SK-N-SH treated with all-trans-retinoic acid at 6 μM for 48 hours (cell line): ENCODE data around the gene UBE2Q1.

ENCODE experiments used
- ATAC-seq: fragments of 200-7000 bp; cut with Tn5 transposase; 3 replicates; pipeline ENCODE4 v1.9.1; 2020; ENCODE audit warnings: mild to moderate bottlenecking, moderate library complexity
- ARNTL ChIP-seq: fragments of 450-650 bp; formaldehyde crosslinking; IDR thresholded peaks from 2 replicates; pipeline ENCODE4 v1.5.0; 2020; ENCODE audit warnings: low read depth, mild to moderate bottlenecking, moderate library complexity, borderline replicate concordance
- CSDC2 ChIP-seq: fragments of 250-450 bp; sonication (Bioruptor Pico); IDR thresholded peaks from 2 replicates; pipeline ENCODE4 v1.5.0; 2020; ENCODE audit warnings: mild to moderate bottlenecking, moderate library complexity
- CSRNP3 ChIP-seq: fragments of 250-450 bp; sonication (Bioruptor Pico); IDR thresholded peaks from 2 replicates; pipeline ENCODE4 v1.5.1; 2021; ENCODE audit warnings: mild to moderate bottlenecking, moderate library complexity
- ESRRG ChIP-seq: fragments of 250-450 bp; sonication (Bioruptor Pico); IDR thresholded peaks from 2 replicates; pipeline ENCODE4 v1.6.1; 2021; ENCODE audit warnings: mild to moderate bottlenecking
- GLIS3 ChIP-seq: fragments of 250-450 bp; sonication (Bioruptor Pico); IDR thresholded peaks from 2 replicates; pipeline ENCODE4 v1.5.0; 2020; ENCODE audit warnings: mild to moderate bottlenecking, moderate library complexity
- ISL1 ChIP-seq: fragments of 250-450 bp; sonication (Bioruptor Pico); IDR thresholded peaks from 2 replicates; pipeline ENCODE4 v2.1.2; 2022; ENCODE audit warnings: mild to moderate bottlenecking, moderate library complexity
- OSR1 ChIP-seq: fragments of 250-450 bp; sonication (Bioruptor Pico); IDR thresholded peaks from 2 replicates; pipeline ENCODE4 v1.8.0; 2022; ENCODE audit warnings: moderate library complexity, mild to moderate bottlenecking, inconsistent platforms
- PATZ1 ChIP-seq: fragments of 250-450 bp; sonication (Bioruptor Pico); IDR thresholded peaks from 2 replicates; pipeline ENCODE4 v1.8.0; 2020; ENCODE audit warnings: mild to moderate bottlenecking, moderate library complexity, borderline replicate concordance
- PPARA ChIP-seq: fragments of 250-450 bp; sonication (Bioruptor Pico); IDR thresholded peaks from 2 replicates; pipeline ENCODE4 v1.5.0; 2020; ENCODE audit warnings: mild to moderate bottlenecking, borderline replicate concordance
- RARB ChIP-seq: fragments of 250-450 bp; sonication (Bioruptor Pico); IDR thresholded peaks from 2 replicates; pipeline ENCODE4 v1.8.0; 2021; ENCODE audit warnings: mild to moderate bottlenecking, moderate library complexity
- SNAI2 ChIP-seq: fragments of 250-450 bp; sonication (Bioruptor Pico); IDR thresholded peaks from 2 replicates; pipeline ENCODE4 v1.5.0; 2020; ENCODE audit warnings: mild to moderate bottlenecking, moderate library complexity
- TCF4 ChIP-seq: fragments of 250-450 bp; sonication (Bioruptor Pico); IDR thresholded peaks from 2 replicates; pipeline ENCODE4 v1.8.0; 2021; ENCODE audit warnings: mild to moderate bottlenecking, moderate library complexity, borderline replicate concordance
- TOX ChIP-seq: fragments of 250-450 bp; sonication (Bioruptor Pico); IDR thresholded peaks from 2 replicates; pipeline ENCODE4 v1.8.0; 2021; ENCODE audit warnings: mild to moderate bottlenecking, moderate library complexity, borderline replicate concordance
- ZC3H10 ChIP-seq: fragments of 250-450 bp; sonication (Bioruptor Pico); IDR thresholded peaks from 2 replicates; pipeline ENCODE4 v1.5.1; 2021; ENCODE audit warnings: mild to moderate bottlenecking, moderate library complexity
- ZFP3 ChIP-seq: fragments of 250-450 bp; sonication (Bioruptor Pico); IDR thresholded peaks from 2 replicates; pipeline ENCODE4 v1.5.0; 2020; ENCODE audit warnings: mild to moderate bottlenecking, moderate library complexity
- ZFP30 ChIP-seq: fragments of 450-650 bp; formaldehyde crosslinking; IDR thresholded peaks from 2 replicates; pipeline ENCODE4 v1.5.0; 2022; ENCODE audit warnings: mild to moderate bottlenecking, moderate library complexity
- ZNF70 ChIP-seq: fragments of 450-650 bp; formaldehyde crosslinking; IDR thresholded peaks from 2 replicates; pipeline ENCODE4 v1.5.0; 2020; ENCODE audit warnings: mild to moderate bottlenecking, moderate library complexity
- ZNF8 ChIP-seq: fragments of 450-650 bp; formaldehyde crosslinking; IDR thresholded peaks from 2 replicates; pipeline ENCODE4 v1.5.0; 2020; ENCODE audit warnings: mild to moderate bottlenecking, moderate library complexity
- TF ChIP-seq, protein P1 (sequence below): fragments of 250-450 bp; sonication (Bioruptor Pico); IDR thresholded peaks from 2 replicates; pipeline ENCODE4 v1.8.0; 2021; ENCODE audit warnings: low read depth, mild to moderate bottlenecking, moderate library complexity, borderline replicate concordance
- TF ChIP-seq, protein P2 (sequence below): fragments of 250-450 bp; sonication (Bioruptor Pico); IDR thresholded peaks from 2 replicates; pipeline ENCODE4 v1.5.1; 2020; ENCODE audit warnings: low read depth, mild to moderate bottlenecking, moderate library complexity

UBE2Q1 gene

DNA sequence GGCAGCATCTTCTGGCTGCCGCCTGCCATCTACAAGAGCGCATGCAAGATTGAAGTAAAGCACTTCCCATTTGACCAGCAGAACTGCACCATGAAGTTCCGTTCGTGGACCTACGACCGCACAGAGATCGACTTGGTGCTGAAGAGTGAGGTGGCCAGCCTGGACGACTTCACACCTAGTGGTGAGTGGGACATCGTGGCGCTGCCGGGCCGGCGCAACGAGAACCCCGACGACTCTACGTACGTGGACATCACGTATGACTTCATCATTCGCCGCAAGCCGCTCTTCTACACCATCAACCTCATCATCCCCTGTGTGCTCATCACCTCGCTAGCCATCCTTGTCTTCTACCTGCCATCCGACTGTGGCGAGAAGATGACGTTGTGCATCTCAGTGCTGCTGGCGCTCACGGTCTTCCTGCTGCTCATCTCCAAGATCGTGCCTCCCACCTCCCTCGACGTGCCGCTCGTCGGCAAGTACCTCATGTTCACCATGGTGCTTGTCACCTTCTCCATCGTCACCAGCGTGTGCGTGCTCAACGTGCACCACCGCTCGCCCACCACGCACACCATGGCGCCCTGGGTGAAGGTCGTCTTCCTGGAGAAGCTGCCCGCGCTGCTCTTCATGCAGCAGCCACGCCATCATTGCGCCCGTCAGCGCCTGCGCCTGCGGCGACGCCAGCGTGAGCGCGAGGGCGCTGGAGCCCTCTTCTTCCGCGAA lies 12.9 kb upstream of the UBE2Q1 start:
- no peak for TF ChIP-seq ISL1
- TF ChIP-seq ESRRG (CRISPR knock-in tag) = no peak
- TF ChIP-seq, protein P1, sequence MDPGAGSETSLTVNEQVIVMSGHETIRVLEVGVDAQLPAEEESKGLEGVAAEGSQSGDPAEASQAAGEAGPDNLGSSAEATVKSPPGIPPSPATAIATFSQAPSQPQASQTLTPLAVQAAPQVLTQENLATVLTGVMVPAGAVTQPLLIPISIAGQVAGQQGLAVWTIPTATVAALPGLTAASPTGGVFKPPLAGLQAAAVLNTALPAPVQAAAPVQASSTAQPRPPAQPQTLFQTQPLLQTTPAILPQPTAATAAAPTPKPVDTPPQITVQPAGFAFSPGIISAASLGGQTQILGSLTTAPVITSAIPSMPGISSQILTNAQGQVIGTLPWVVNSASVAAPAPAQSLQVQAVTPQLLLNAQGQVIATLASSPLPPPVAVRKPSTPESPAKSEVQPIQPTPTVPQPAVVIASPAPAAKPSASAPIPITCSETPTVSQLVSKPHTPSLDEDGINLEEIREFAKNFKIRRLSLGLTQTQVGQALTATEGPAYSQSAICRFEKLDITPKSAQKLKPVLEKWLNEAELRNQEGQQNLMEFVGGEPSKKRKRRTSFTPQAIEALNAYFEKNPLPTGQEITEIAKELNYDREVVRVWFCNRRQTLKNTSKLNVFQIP = no peak
- no peak for TF ChIP-seq ZFP30
- no peak for ATAC-seq

DNA sequence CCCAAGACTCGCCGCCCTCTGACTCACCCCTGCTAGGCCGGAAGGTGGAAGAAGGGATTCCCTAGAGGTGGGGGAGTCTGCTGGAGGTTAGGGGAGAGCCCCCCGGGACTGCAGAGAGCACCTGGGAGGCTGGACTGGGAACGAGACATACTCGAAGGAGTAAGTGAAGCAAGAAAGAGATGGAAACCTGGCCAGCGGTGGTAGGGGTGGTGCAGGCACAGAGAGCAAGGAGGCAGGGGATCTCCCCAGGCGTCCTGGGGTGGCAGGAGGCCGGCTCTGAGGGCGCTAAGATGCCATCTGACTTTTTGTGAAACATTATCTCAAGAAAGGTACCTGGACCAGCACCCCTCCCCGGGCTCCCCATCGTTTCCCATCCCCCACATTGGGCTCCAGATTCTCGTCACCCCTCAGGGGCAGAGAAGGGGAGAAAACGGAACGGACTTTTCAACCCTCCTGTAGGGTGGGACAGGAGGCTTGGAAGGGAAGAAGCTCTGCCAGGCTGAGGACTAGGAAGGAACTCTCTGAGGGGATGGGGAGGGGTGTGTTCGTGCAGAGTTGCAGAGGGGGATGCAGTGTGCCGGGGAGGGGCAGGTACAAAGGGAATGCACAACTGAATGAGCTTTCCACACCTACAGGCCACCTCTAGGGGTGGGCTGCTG lies 9.8 kb upstream of the UBE2Q1 start:
- TF ChIP-seq GLIS3 (CRISPR knock-in tag) (no peak), ARNTL (no peak), SNAI2 (no peak), ZNF70 (CRISPR knock-in tag) (no peak), PPARA (CRISPR knock-in tag) (no peak), CSRNP3 (CRISPR knock-in tag) (no peak), ZFP3 (CRISPR knock-in tag) (no peak), OSR1 (CRISPR knock-in tag) (no peak), ZFP30 (no peak), ZC3H10 (CRISPR knock-in tag) (no peak), ZNF8 (CRISPR knock-in tag) (no peak), TCF4 (CRISPR knock-in tag) (no peak), ISL1 (no peak), PATZ1 (no peak)
- TF ChIP-seq, protein P1 = no peak
- TF ChIP-seq, protein P2, sequence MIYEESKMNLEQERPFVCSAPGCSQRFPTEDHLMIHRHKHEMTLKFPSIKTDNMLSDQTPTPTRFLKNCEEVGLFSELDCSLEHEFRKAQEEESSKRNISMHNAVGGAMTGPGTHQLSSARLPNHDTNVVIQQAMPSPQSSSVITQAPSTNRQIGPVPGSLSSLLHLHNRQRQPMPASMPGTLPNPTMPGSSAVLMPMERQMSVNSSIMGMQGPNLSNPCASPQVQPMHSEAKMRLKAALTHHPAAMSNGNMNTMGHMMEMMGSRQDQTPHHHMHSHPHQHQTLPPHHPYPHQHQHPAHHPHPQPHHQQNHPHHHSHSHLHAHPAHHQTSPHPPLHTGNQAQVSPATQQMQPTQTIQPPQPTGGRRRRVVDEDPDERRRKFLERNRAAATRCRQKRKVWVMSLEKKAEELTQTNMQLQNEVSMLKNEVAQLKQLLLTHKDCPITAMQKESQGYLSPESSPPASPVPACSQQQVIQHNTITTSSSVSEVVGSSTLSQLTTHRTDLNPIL = no peak
- peak; percentile 15 for ATAC-seq

DNA sequence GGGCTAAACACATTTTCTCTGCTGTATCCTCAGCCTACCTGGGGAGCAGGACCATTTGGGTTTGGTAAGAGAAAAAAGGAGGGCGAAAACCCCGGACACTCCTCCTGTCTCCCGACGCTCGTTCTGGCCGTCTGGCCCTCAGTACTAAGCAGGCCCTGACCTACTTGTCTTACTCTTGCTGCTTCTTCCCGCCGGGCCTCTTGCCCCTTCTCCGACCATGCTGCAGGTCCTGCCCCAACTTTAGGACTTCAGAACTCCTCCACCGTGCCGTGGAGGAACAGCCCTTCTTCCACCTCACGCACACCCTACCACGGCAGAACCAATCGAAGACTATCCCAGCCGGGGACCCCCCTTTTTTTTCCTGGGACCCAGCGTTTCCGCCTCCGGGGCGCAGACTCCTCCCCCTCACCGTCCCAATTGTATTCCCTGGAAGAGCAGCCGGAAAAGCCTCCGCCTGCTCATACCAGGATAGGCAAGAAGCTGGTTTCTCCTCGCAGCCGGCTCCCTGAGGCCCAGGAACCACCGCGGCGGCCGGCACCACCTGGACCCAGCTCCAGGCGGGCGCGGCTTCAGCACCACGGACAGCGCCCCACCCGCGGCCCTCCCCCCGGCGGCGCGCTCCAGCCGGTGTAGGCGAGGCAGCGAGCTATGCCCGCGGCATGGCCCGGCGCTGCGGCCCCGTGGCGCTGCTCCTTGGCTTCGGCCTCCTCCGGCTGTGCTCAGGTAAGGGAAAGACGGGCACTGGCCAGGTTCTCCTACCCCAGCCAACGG lies 9.1 kb upstream of the UBE2Q1 start, which contains the start of gene CHRNB2:
Gene CHRNB2 (plus strand): TSS at position 393 of the 771 bp plus-strand sequence. CDS start 267 bp downstream, at position 660.
- ATAC-seq = peak; percentile 98
- TF ChIP-seq, protein P2 = no peak
- TF ChIP-seq CSDC2 (CRISPR knock-in tag) (peak; percentile 77; the same call in 1 of the 2 replicates), ZC3H10 (CRISPR knock-in tag) (peak; percentile 78; the same call in 1 of the 2 replicates), TOX (CRISPR knock-in tag) (no peak), RARB (no peak), ZFP3 (CRISPR knock-in tag) (peak; percentile 73), PATZ1 (no peak), OSR1 (CRISPR knock-in tag) (peak; percentile 56; the same call in 1 of the 2 replicates)
